ENCODE measurements around the gene LMO3. TPM values are rescaled to one million over a fixed set of nuclear protein-coding genes. Genes with fewer than 3 reads are reported as not detected.
A peak's percentile ranks its signal among the peaks of the same experiment; 100 is the strongest.

Gene LMO3
- total RNA-seq, 1 experiment from 2014 or later: 36.2 TPM

DNA sequence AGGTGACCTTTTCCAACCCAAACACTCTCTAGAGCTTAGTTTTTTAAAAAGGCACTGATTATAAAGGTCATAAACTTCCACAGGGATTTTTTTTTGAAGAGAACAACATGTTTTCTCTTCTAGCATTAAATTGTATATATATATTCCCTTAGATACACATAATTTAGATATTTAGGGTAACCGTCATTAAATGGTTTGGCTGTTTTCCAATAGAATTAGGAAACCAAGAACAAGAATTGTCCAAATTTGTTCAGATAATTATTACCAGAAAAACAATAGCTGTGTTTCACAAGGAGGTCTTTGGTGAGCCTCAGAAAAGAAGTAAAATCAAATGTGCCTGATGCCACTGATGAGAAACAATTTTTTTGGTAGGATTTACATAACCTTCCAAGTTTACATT, 26.9 kb downstream of the LMO3 start:
- no peak overlapping the region for H3K4me3 ChIP-seq (ENCODE audit: low read depth, low read length, poor library complexity, severe bottlenecking)
- H3K36me3 ChIP-seq (ENCODE audit: insufficient read depth, low read length, poor library complexity, severe bottlenecking): no peaks in the 10 kb centered on the region
- H3K27me3 ChIP-seq (replicated peaks; ENCODE audit: insufficient read depth, low read depth, low read length, poor library complexity): no peaks in the 10 kb centered on the region
- H3K27ac ChIP-seq (ENCODE audit: low read depth, low read length, poor library complexity, severe bottlenecking): no peak overlapping the region
- TF ChIP-seq, protein P1, sequence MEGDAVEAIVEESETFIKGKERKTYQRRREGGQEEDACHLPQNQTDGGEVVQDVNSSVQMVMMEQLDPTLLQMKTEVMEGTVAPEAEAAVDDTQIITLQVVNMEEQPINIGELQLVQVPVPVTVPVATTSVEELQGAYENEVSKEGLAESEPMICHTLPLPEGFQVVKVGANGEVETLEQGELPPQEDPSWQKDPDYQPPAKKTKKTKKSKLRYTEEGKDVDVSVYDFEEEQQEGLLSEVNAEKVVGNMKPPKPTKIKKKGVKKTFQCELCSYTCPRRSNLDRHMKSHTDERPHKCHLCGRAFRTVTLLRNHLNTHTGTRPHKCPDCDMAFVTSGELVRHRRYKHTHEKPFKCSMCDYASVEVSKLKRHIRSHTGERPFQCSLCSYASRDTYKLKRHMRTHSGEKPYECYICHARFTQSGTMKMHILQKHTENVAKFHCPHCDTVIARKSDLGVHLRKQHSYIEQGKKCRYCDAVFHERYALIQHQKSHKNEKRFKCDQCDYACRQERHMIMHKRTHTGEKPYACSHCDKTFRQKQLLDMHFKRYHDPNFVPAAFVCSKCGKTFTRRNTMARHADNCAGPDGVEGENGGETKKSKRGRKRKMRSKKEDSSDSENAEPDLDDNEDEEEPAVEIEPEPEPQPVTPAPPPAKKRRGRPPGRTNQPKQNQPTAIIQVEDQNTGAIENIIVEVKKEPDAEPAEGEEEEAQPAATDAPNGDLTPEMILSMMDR (conservative IDR thresholded peaks at IDR 0.05; ENCODE audit: low read depth, low read length): no peak
- TF ChIP-seq EZH2 (IDR thresholded peaks at IDR 0.05; ENCODE audit: borderline replicate concordance, low read depth, low read length, poor library complexity, severe bottlenecking): no peak
- CTCF ChIA-PET: no interaction called here
- no TSS peak for BruUV-seq (replicated peaks)
- no peak for DNase-seq (ENCODE audit: low spot score)
- POLR2A ChIA-PET (ENCODE audit: low non-redundant PET): no interaction called here
- intact Hi-C loops (cut with micrococcal nuclease; ENCODE audit: unreplicated experiment): no loop called here
- H3K9me3 ChIP-seq (ENCODE audit: low read depth, low read length, poor library complexity, severe bottlenecking): peaks cover 8% of the 10 kb centered on the region
- no peaks in the 10 kb centered on the region for H3K4me1 ChIP-seq (ENCODE audit: insufficient read depth, low read length, poor library complexity, severe bottlenecking)

DNA sequence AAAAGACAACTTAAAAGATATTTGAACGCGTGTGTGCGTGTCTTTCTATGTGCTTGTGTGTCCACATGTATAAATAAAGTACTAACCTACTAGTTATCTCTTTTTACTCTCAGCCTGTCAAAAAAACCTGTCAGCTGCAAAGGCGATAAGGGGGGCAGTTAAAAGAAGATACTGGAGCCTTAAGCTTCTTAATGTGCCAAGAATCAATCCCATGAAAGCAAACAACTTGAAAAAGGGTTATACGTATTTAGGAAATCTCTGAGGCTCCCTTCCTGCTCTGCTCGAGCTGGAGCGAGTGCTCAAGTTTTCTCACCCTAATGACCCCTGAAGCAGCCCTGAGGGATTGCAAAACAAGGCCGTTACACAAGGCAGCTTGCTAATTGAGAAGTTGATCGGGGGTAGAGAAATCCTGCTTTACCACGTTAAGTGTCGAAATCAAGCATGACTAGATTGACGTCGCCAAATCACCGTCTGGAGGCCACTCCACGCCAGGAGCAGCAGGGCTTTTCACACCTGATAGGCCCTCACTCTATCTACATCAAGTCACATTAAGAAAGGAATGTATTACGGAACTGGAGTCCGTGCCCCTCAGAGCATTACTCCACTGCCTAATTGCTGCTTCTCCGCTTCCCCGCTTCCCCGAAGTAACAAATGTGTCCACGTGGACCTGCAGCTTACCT, 32.4 kb downstream of the LMO3 start:
- BruUV-seq (replicated peaks): no TSS peak
- POLR2A ChIA-PET (ENCODE audit: low non-redundant PET): no interaction called here
- Histone ChIP-seq H3K27me3 (replicated peaks; ENCODE audit: insufficient read depth, low read depth, low read length, poor library complexity) (no peaks in the 10 kb centered on the region), H3K4me1 (ENCODE audit: insufficient read depth, low read length, poor library complexity, severe bottlenecking) (peaks cover 6% of the 10 kb centered on the region), H3K9me3 (ENCODE audit: low read depth, low read length, poor library complexity, severe bottlenecking) (no peaks in the 10 kb centered on the region), H3K4me3 (ENCODE audit: low read depth, low read length, poor library complexity, severe bottlenecking) (no peak overlapping the region), H3K36me3 (ENCODE audit: insufficient read depth, low read length, poor library complexity, severe bottlenecking) (peaks cover 3% of the 10 kb centered on the region), H3K27ac (ENCODE audit: low read depth, low read length, poor library complexity, severe bottlenecking) (no peak overlapping the region)
- CTCF ChIA-PET: no interaction called here
- TF ChIP-seq, protein P1 (conservative IDR thresholded peaks at IDR 0.05; ENCODE audit: low read depth, low read length): no peak
- TF ChIP-seq EZH2 (IDR thresholded peaks at IDR 0.05; ENCODE audit: borderline replicate concordance, low read depth, low read length, poor library complexity, severe bottlenecking): no peak
- intact Hi-C loops (cut with micrococcal nuclease; ENCODE audit: unreplicated experiment): no loop called here
- DNase-seq (ENCODE audit: low spot score): peak; percentile 19

DNA sequence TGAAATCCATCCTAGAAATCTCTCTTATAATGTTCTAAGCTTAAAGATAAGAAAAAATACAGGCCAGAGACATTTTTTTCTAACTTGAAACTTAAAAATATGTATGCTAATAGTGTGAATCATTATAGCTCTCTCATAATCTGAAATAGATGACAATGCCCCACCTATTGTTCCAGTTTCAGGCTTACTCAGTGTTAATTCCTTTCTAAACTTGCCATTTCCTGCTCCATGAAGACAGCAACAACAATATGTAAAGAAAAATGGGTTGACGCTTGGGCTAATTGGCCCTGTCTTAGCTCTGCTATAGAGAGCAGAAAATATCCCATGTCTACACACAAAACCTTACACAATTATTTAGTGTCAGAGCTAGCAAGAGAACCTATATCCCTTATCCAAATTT, 37.1 kb downstream of the LMO3 start:
- CTCF ChIA-PET: no interaction called here

More for the DNA sequence above, 37.1 kb downstream of the LMO3 start:
- H3K27me3 ChIP-seq (replicated peaks; ENCODE audit: insufficient read depth, low read depth, low read length, poor library complexity): no peaks in the 10 kb centered on the region
- BruUV-seq (replicated peaks): no TSS peak
- H3K27ac ChIP-seq (ENCODE audit: low read depth, low read length, poor library complexity, severe bottlenecking): no peak overlapping the region
- no peaks in the 10 kb centered on the region for H3K9me3 ChIP-seq (ENCODE audit: low read depth, low read length, poor library complexity, severe bottlenecking)
- no peak overlapping the region for H3K4me3 ChIP-seq (ENCODE audit: low read depth, low read length, poor library complexity, severe bottlenecking)
- peaks cover 3% of the 10 kb centered on the region for H3K36me3 ChIP-seq (ENCODE audit: insufficient read depth, low read length, poor library complexity, severe bottlenecking)
- intact Hi-C loops (cut with micrococcal nuclease; ENCODE audit: unreplicated experiment): no loop called here
- H3K4me1 ChIP-seq (ENCODE audit: insufficient read depth, low read length, poor library complexity, severe bottlenecking): peaks cover 6% of the 10 kb centered on the region
- POLR2A ChIA-PET (ENCODE audit: low non-redundant PET): no interaction called here
- TF ChIP-seq, protein P1 (conservative IDR thresholded peaks at IDR 0.05; ENCODE audit: low read depth, low read length): no peak
- peak; percentile 10 for DNase-seq (ENCODE audit: low spot score)
